ENCODE results near the gene RGS10.

- TF ChIP-seq, protein P1, sequence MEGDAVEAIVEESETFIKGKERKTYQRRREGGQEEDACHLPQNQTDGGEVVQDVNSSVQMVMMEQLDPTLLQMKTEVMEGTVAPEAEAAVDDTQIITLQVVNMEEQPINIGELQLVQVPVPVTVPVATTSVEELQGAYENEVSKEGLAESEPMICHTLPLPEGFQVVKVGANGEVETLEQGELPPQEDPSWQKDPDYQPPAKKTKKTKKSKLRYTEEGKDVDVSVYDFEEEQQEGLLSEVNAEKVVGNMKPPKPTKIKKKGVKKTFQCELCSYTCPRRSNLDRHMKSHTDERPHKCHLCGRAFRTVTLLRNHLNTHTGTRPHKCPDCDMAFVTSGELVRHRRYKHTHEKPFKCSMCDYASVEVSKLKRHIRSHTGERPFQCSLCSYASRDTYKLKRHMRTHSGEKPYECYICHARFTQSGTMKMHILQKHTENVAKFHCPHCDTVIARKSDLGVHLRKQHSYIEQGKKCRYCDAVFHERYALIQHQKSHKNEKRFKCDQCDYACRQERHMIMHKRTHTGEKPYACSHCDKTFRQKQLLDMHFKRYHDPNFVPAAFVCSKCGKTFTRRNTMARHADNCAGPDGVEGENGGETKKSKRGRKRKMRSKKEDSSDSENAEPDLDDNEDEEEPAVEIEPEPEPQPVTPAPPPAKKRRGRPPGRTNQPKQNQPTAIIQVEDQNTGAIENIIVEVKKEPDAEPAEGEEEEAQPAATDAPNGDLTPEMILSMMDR (IDR thresholded peaks at IDR 0.05) = no peak
- no peak for TF ChIP-seq POLR2AphosphoS5 (IDR thresholded peaks at IDR 0.05)
- no peak for TF ChIP-seq POLR2A (IDR thresholded peaks at IDR 0.05; ENCODE audit: low read depth)
Observed at GRCh38 chr10:119578355-119578754, 35.8 kb upstream of the RGS10 start.

Measured in esophagus muscularis mucosa (tissue), 3 donors.